Measurements from ENCODE around the gene OR2A14.

DNA sequence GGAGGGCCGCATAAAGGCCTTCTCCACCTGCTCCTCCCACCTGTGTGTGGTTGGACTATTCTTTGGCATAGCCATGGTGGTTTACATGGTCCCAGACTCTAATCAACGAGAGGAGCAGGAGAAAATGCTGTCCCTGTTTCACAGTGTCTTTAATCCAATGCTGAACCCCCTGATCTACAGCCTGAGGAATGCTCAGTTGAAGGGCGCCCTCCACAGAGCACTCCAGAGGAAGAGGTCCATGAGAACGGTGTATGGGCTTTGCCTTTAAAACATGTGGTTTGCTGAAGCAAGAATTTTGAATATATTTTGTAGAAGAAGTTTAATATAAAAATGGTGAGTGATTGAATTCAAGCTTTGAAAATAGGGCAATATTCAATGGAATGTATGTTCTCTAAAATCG, 12.7 kb upstream of the OR2A14 start:
- TF ChIP-seq, protein P1, sequence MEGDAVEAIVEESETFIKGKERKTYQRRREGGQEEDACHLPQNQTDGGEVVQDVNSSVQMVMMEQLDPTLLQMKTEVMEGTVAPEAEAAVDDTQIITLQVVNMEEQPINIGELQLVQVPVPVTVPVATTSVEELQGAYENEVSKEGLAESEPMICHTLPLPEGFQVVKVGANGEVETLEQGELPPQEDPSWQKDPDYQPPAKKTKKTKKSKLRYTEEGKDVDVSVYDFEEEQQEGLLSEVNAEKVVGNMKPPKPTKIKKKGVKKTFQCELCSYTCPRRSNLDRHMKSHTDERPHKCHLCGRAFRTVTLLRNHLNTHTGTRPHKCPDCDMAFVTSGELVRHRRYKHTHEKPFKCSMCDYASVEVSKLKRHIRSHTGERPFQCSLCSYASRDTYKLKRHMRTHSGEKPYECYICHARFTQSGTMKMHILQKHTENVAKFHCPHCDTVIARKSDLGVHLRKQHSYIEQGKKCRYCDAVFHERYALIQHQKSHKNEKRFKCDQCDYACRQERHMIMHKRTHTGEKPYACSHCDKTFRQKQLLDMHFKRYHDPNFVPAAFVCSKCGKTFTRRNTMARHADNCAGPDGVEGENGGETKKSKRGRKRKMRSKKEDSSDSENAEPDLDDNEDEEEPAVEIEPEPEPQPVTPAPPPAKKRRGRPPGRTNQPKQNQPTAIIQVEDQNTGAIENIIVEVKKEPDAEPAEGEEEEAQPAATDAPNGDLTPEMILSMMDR (IDR thresholded peaks at IDR 0.05; ENCODE audit: low read depth, low read length): no peak
- no peak for TF ChIP-seq EZH2phosphoT487 (IDR thresholded peaks at IDR 0.05; ENCODE audit: low read depth)
